Measurements from ENCODE around the gene ARHGAP22. TPM values are rescaled to one million over a fixed set of nuclear protein-coding genes. Genes with fewer than 3 reads are reported as not detected.

Gene ARHGAP22
- total RNA-seq, 2 donors from 2014 or later, result 1.8 to 5.7 TPM

DNA sequence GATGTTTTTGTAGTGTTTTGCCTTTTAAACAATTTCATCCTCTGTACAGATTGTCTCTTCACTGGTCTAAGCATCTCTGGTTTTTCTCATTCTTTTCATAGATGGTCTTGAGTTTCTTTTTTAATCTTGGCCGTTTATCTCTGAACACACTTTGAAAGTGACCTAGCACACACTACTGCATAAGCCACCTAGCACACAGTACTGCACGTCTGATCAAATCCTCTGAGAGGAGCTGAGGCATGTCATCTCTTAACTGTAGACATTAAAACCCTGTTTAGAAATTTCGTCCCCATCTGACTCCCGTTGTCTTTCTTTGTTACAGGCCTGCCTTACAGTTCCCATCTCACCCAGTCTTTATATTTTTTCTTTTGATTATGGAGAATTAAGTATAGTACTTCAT, 198.2 kb downstream of the ARHGAP22 start:
- Histone ChIP-seq H3K9me3 (peaks cover 0 to under 1% of the 10 kb centered on the region in 2 donors), H3K4me1 (peaks cover 0 to 4% of the 10 kb centered on the region in 2 donors), H3K36me3 (peaks cover 12% of the 10 kb centered on the region), H3K27ac (no peak overlapping the region), H3K4me3 (no peak overlapping the region), H3K27me3 (no peaks in the 10 kb centered on the region)
- TF ChIP-seq, protein P1, sequence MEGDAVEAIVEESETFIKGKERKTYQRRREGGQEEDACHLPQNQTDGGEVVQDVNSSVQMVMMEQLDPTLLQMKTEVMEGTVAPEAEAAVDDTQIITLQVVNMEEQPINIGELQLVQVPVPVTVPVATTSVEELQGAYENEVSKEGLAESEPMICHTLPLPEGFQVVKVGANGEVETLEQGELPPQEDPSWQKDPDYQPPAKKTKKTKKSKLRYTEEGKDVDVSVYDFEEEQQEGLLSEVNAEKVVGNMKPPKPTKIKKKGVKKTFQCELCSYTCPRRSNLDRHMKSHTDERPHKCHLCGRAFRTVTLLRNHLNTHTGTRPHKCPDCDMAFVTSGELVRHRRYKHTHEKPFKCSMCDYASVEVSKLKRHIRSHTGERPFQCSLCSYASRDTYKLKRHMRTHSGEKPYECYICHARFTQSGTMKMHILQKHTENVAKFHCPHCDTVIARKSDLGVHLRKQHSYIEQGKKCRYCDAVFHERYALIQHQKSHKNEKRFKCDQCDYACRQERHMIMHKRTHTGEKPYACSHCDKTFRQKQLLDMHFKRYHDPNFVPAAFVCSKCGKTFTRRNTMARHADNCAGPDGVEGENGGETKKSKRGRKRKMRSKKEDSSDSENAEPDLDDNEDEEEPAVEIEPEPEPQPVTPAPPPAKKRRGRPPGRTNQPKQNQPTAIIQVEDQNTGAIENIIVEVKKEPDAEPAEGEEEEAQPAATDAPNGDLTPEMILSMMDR (IDR thresholded peaks at IDR 0.05), result no peak
- DNase-seq (ENCODE audit: low spot score), result no peak

DNA sequence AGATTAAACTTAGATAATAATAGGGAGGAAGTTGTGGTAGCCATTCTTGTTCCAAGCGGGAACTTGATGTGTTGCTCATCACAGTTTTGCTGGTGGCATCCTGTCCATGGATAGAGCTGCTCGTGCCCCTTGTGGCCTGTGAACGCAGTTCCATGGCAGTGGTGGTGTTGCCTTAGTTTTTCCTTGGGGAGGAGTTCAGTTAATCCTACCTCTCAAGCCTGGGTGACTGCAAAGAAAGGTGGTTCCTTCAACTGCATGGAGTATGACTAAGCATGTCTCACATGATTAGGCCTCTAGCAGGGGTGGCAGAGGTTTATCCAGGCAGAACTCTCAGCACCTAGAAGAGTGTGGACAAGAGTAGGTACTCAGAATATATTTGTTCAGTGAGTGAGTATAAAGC, 198.7 kb downstream of the ARHGAP22 start:
- DNase-seq (ENCODE audit: low spot score), result no peak
- TF ChIP-seq, protein P1 (IDR thresholded peaks at IDR 0.05), result no peak

DNA sequence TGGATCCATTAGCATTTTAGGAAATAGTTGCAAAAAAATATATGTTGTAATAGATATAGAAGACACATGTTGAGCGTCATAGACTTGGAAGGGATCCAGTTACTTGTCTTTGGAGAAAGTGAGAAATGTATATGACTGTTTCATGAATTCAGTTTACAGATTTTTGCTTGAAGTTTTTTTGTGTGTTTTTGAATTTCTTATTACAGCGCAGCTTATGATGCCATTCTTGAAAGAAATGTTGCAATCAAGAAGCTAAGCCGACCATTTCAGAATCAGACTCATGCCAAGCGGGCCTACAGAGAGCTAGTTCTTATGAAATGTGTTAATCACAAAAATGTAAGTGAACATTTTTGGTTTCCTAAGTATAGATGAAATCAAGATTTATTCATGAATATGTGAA, 200.2 kb downstream of the ARHGAP22 start:
- DNase-seq (ENCODE audit: low spot score), result no peak
- TF ChIP-seq, protein P1 (IDR thresholded peaks at IDR 0.05), result no peak

More for the DNA sequence above, 198.7 kb downstream of the ARHGAP22 start:
- Histone ChIP-seq H3K27ac (no peak overlapping the region), H3K4me1 (peaks cover 0 to 4% of the 10 kb centered on the region in 2 donors), H3K9me3 (no peaks in the 10 kb centered on the region), H3K4me3 (no peak overlapping the region), H3K27me3 (no peaks in the 10 kb centered on the region), H3K36me3 (peaks cover 12% of the 10 kb centered on the region)

DNA sequence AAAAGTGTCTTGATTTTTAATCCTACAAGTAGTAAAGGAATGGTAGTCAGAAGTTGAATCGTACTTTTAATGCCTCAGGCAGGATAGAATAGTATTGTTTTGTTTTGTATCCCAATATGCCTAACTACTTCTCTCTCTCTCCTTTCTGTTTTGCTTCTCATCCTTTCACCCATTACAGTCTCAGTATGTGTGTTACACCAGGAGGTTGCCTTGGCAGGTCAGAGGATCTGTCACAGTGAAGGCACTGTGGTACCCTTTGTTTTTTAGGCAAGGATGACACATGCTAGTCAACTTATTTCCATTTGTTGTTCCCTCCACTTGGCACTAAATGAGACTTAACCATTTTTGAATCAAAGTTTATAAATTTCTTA, 204.0 kb downstream of the ARHGAP22 start:
- TF ChIP-seq, protein P1 (IDR thresholded peaks at IDR 0.05), result no peak
- peaks cover 0 to 15% of the 10 kb centered on the region in 2 donors for H3K4me1 ChIP-seq

More for the DNA sequence above, 200.2 kb downstream of the ARHGAP22 start:
- Histone ChIP-seq H3K27ac (no peak overlapping the region), H3K4me3 (no peak overlapping the region), H3K27me3 (no peaks in the 10 kb centered on the region), H3K36me3 (no peaks in the 10 kb centered on the region), H3K9me3 (no peaks in the 10 kb centered on the region), H3K4me1 (peaks cover 0 to 9% of the 10 kb centered on the region in 2 donors)

DNA sequence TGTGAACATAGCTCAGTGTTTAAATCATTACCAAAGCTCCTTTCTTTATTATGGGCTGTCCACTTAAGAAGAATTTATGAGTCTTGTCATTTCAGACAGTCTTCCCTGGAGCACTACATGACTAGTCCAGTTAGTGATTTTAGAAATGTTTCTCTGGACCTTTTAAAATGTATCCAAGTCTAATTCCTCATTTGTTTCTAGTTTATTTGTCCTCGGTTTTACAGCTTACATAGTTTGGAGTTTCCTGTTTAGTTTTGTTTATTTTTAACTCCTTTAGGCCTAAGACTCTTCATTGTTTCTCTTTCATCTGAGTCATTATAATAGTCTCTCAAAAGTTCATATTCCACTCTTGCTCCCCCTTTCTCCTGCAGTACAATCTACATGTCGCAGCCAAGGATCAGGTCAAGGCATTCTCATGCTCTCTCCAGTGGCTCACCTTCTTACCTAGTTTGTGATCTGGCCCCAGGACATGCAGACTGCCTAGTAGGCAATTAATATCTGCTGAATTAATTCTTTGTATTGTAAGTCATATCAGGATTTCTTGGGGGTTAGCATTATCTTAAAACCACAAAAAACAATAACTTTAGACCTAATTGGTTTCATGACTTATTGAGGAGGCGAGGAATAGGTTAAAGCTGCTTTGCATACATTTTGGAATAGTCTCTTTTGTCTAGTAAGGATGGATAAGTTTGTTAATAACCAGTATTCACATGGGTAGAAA, 204.6 kb downstream of the ARHGAP22 start:
- DNase-seq (ENCODE audit: low spot score), result no peak
- Histone ChIP-seq H3K9me3 (no peaks in the 10 kb centered on the region), H3K27me3 (no peaks in the 10 kb centered on the region), H3K27ac (no peak overlapping the region), H3K36me3 (no peaks in the 10 kb centered on the region), H3K4me1 (peaks cover 0 to 15% of the 10 kb centered on the region in 2 donors), H3K4me3 (no peak overlapping the region)
- TF ChIP-seq, protein P1 (IDR thresholded peaks at IDR 0.05), result no peak

More for the DNA sequence above, 204.0 kb downstream of the ARHGAP22 start:
- Histone ChIP-seq H3K36me3 (no peaks in the 10 kb centered on the region), H3K4me3 (no peak overlapping the region), H3K27me3 (no peaks in the 10 kb centered on the region), H3K27ac (no peak overlapping the region), H3K9me3 (no peaks in the 10 kb centered on the region)
- no peak for DNase-seq (ENCODE audit: low spot score)

DNA sequence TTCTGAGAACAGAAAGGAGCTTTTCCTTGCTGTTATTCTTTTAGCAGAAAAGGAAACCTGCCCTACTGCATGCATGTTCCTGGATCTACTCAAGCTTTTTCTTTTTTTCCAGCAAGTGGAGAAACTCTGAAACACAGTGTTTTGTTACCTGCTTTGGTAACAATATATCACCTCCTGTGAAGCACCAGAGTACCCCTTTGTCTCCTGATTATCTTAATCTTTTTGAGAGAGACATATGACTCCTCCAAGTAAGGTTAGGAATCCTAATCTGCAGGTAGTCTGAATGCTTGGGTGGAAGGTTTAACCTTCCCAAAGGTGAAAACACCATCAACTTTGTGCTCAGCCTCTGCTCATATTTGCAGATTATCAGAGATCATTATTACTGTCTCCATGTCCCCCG, 205.3 kb downstream of the ARHGAP22 start:
- Histone ChIP-seq H3K27ac (no peak overlapping the region), H3K36me3 (no peaks in the 10 kb centered on the region), H3K9me3 (no peaks in the 10 kb centered on the region), H3K27me3 (no peaks in the 10 kb centered on the region), H3K4me3 (no peak overlapping the region), H3K4me1 (peaks cover 0 to 15% of the 10 kb centered on the region in 2 donors)
- DNase-seq (ENCODE audit: low spot score), result no peak
- TF ChIP-seq, protein P1 (IDR thresholded peaks at IDR 0.05), result no peak

All from right atrium auricular region (tissue), 2 donors.